GM12878 (cell line): ENCODE measurements around the gene TNFSF4. TPM values are rescaled to one million over a fixed set of nuclear protein-coding genes. Genes with fewer than 3 reads are reported as not detected.

Experiments used
- ATAC-seq: fragments of 200-7000 bp; cut with Tn5 transposase; 3 replicates; pipeline ENCODE4 v1.9.1; 2020; ENCODE audit warnings: mild to moderate bottlenecking, moderate library complexity
- BruUV-seq: library from RNA; stranded (reverse); fragments of 400-500 nt; replicated peaks from 2 replicates; lab custom pipeline; 2021; lab: Mats Ljungman, UMichigan
- CTCF ChIA-PET: fragments of 300-600 bp; sonication (Branson Sonifier 250); formaldehyde crosslinking; extraction: SDS; loops from one replicate; lab custom pipeline; 2021; ENCODE audit warnings: inconsistent platforms; lab: Yijun Ruan, JAX
- POLR2A ChIA-PET: fragments of 350-600 bp; formaldehyde crosslinking; extraction: SDS; loops from one replicate; lab custom pipeline; 2021; ENCODE audit warnings: inconsistent platforms; lab: Charles Lee
- RAD21 ChIA-PET: fragments of 300-600 bp; sonication (Branson Sonifier 250); formaldehyde crosslinking; loops from one replicate; lab custom pipeline; 2023; ENCODE audit warnings: antibody characterized with exemption; ENCODE audit not compliant: unreplicated experiment; lab: Charles Lee
- SMC1A ChIA-PET: fragments of 300-600 bp; sonication (Branson Sonifier 250); formaldehyde crosslinking; loops from one replicate; lab custom pipeline; 2023; ENCODE audit not compliant: unreplicated experiment, uncharacterized antibody; lab: Charles Lee
- DNase-seq: peaks from one replicate; pipeline ENCODE4 v3.0.0-alpha.2; 2011; ENCODE audit warnings: low read depth, low spot score
- FAIRE-seq: peaks from 3 replicates; lab custom pipeline; 2011; peaks lifted over from hg19 to GRCh38; lab: Jason Lieb, UNC
- H2AFZ ChIP-seq: 2 replicates; pipeline ENCODE4 v1.6.0; 2011; ENCODE audit warnings: low read depth, low read length, control low read depth; ENCODE audit not compliant: control insufficient read depth
- H3K27ac ChIP-seq: 2 replicates; pipeline ENCODE4 v1.5.1; 2011; ENCODE audit warnings: control low read depth; ENCODE audit not compliant: control insufficient read depth, insufficient read depth
- H3K27me3 ChIP-seq, 2 experiments: replicated peaks in 1 of 2; 2 replicates each; pipeline versions ENCODE4 v1.6.0 to v1.6.1; 2011; ENCODE audit warnings: low read length in 1 of 2; ENCODE audit not compliant: control insufficient read depth in 2 of 2, insufficient read depth in 2 of 2
- H3K36me3 ChIP-seq, 2 experiments: 2 replicates each; pipeline ENCODE4 v1.5.1; 2011; ENCODE audit warnings: low read length in 1 of 2; ENCODE audit not compliant: control insufficient read depth in 2 of 2, insufficient read depth in 2 of 2
- H3K4me1 ChIP-seq: 2 replicates; pipeline ENCODE4 v1.6.1; 2011; ENCODE audit warnings: mild to moderate bottlenecking, low read length, moderate library complexity, mixed read lengths; ENCODE audit not compliant: control insufficient read depth, insufficient read depth
- H3K4me2 ChIP-seq: 2 replicates; pipeline ENCODE4 v1.6.0; 2011; ENCODE audit warnings: control low read depth; ENCODE audit not compliant: control insufficient read depth, insufficient read depth
- H3K4me3 ChIP-seq: fragments of 200-600 bp; sonication (generic); 2 replicates; pipeline ENCODE4 v1.5.1; 2016
- H3K79me2 ChIP-seq: 2 replicates; pipeline ENCODE4 v1.6.0; 2011; ENCODE audit warnings: low read length; ENCODE audit not compliant: control insufficient read depth, insufficient read depth
- H3K9ac ChIP-seq: 2 replicates; pipeline ENCODE4 v1.8.0; 2011; ENCODE audit warnings: low read length, control low read depth, mixed read lengths; ENCODE audit not compliant: control insufficient read depth, insufficient read depth
- H3K9me3 ChIP-seq: replicated peaks from 3 replicates; pipeline ENCODE4 v1.5.1; 2011; ENCODE audit warnings: mild to moderate bottlenecking, low read length; ENCODE audit not compliant: control insufficient read depth, insufficient read depth
- H4K20me1 ChIP-seq: 2 replicates; pipeline ENCODE4 v1.6.0; 2011; ENCODE audit not compliant: control insufficient read depth, insufficient read depth
- CEBPB ChIP-seq, 2 experiments: fragments of 150-350 bp in 1 of 2; IDR thresholded peaks; 2 replicates each; pipeline ENCODE4 v1.6.1; 2012 to 2014; ENCODE audit warnings: low read depth in 2 of 2, low read length in 2 of 2, borderline replicate concordance in 1 of 2, inconsistent platforms in 1 of 2
- DPF2 ChIP-seq: fragments of 450-650 bp; IDR thresholded peaks from 2 replicates; pipeline ENCODE4 v1.6.1; 2017; ENCODE audit warnings: mild to moderate bottlenecking
- GABPA ChIP-seq: IDR thresholded peaks from 2 replicates; pipeline ENCODE4 v1.6.1; 2014; ENCODE audit warnings: antibody characterized with exemption, low read depth, mild to moderate bottlenecking, inconsistent platforms
- NR2F1 ChIP-seq: fragments of 450-650 bp; conservative IDR thresholded peaks from 2 replicates; pipeline ENCODE4 v1.6.1; 2017; ENCODE audit warnings: mild to moderate bottlenecking
- PAX8 ChIP-seq: fragments of 450-650 bp; IDR thresholded peaks from 2 replicates; pipeline ENCODE4 v1.6.1; 2017; ENCODE audit warnings: mild to moderate bottlenecking, moderate library complexity
- POLR2AphosphoS2 ChIP-seq: IDR thresholded peaks from 2 replicates; pipeline ENCODE4 v1.6.1; 2011; ENCODE audit warnings: low read depth, mild to moderate bottlenecking, low read length, improper control_type of control experiment, moderate library complexity
- RELB ChIP-seq: fragments of 450-650 bp; IDR thresholded peaks from 2 replicates; pipeline ENCODE4 v1.6.1; 2017; ENCODE audit warnings: low read depth, mild to moderate bottlenecking, moderate library complexity
- TBL1XR1 ChIP-seq: IDR thresholded peaks from 2 replicates; pipeline ENCODE4 v1.6.1; 2012; ENCODE audit warnings: low read depth, low read length, improper control_type of control experiment
- YBX1 ChIP-seq: fragments of 450-650 bp; IDR thresholded peaks from 2 replicates; pipeline ENCODE4 v1.6.1; 2016; ENCODE audit warnings: antibody characterized with exemption
- ZNF207 ChIP-seq: fragments of 450-650 bp; IDR thresholded peaks from 2 replicates; pipeline ENCODE4 v1.6.1; 2014; ENCODE audit warnings: antibody characterized with exemption, mild to moderate bottlenecking, borderline replicate concordance
- ZNF217 ChIP-seq: fragments of 450-650 bp; IDR thresholded peaks from 2 replicates; pipeline ENCODE4 v1.6.1; 2017; ENCODE audit warnings: antibody characterized with exemption, mild to moderate bottlenecking
- WGBS: methylation state at CpG from one replicate; pipeline ENCODE4 v1.1.6; 2016; ENCODE audit warnings: low lambda C conversion rate; ENCODE audit not compliant: insufficient replicate concordance, insufficient coverage; ENCODE audit errors: missing lambda C conversion rate; 5-methylcytosine and 5-hydroxymethylcytosine counted together
- in situ Hi-C: fragments of 300-500 bp; cut with MboI; formaldehyde crosslinking; loops from 9 replicates; pipeline ENCODE4 v1.14.3; 2018; ENCODE audit warnings: mixed read lengths
- intact Hi-C: fragments of 100-400 bp; cut with micrococcal nuclease; formaldehyde crosslinking; loops from one replicate; pipeline ENCODE4 v1.14.2; 2022; ENCODE audit not compliant: unreplicated experiment
- polyA plus RNA-seq, 11 experiments: library from polyadenylated mRNA; depleted of rRNA in 4 of 11; unstranded in 6 of 11; stranded (reverse) in 5 of 11; fragments of >200 nt; fragmentation: Nextera tagmentation in 4 of 11; fragmentation: Illumina TruSeq in 1 of 11; extraction: Ambion mirVana in 4 of 11; extraction: Trizol in 1 of 11; gene quantifications; 1 replicate in 1 of 11; 2 replicates in 10 of 11; pipeline versions ENCODE4 v1.2.1 to v1.2.3, GENCODE V29; 2011 to 2016; ENCODE audit warnings: inconsistent platforms in 2 of 11, missing spikeins in 2 of 11, low read depth in 1 of 11
- total RNA-seq, 4 experiments: library from RNA; depleted of rRNA in 3 of 4; stranded (reverse); fragments of >200 nt in 3 of 4; fragmentation: Illumina TruSeq in 1 of 4; extraction: Trizol in 1 of 4; gene quantifications; 2 replicates each; pipeline versions ENCODE4 v1.2.1 to v1.2.3, GENCODE V29; 2013 to 2021

The TNFSF4 gene
- total and polyA plus RNA-seq, 10 of the 15 experiments (the other 5 are each of a cell fraction or from before 2014, with no cell fraction given) = 8.1 to 31.0 (median 12.9) TPM

GRCh38 chr1:173134029-173134428 lies 73.1 kb downstream of the TNFSF4 start:
- ChIA-PET SMC1A (no interaction called here), CTCF (no interaction called here), RAD21 (no interaction called here), POLR2A (no interaction called here)
- H4K20me1 ChIP-seq = no peaks in the 10 kb centered on the region
- H3K4me3 ChIP-seq = no peak overlapping the region
- FAIRE-seq (no peak), ATAC-seq (no peak), DNase-seq (no peak)
- BruUV-seq = no TSS peak
- WGBS = 50% methylated on average over 4 of the region's 4 CpGs
- in situ Hi-C loops (no loop called here), intact Hi-C loops (no loop called here)
- no peaks in the 10 kb centered on the region for H3K9me3 ChIP-seq
- no peak overlapping the region for H3K9ac ChIP-seq
- H3K4me2 ChIP-seq = no peak overlapping the region
- H3K36me3 ChIP-seq = no peaks in the 10 kb centered on the region
- no peaks in the 10 kb centered on the region for H3K4me1 ChIP-seq
- H3K79me2 ChIP-seq = no peaks in the 10 kb centered on the region
- TF ChIP-seq ZNF217 (no peak), RELB (no peak), GABPA (no peak), CEBPB (IDR thresholded peaks at IDR 0.05; ENCODE audit: borderline replicate concordance in 1 of 2, low read depth in 2 of 2, low read length in 2 of 2) (no peak), NR2F1 (no peak), DPF2 (no peak), POLR2AphosphoS2 (no peak), TBL1XR1 (no peak), PAX8 (no peak), ZNF207 (no peak), YBX1 (no peak)
- H3K27me3 ChIP-seq = no peaks in the 10 kb centered on the region
- H3K27ac ChIP-seq = no peak overlapping the region
- no peak overlapping the region for H2AFZ ChIP-seq

Other genes starting within 250 kb of the TNFSF4 start
- gene TNFSF18, start 156.4 kb downstream of the TNFSF4 start, total RNA-seq (2014; rRNA removed) = not detected in 2 replicates
- not detected in 2 replicates for gene TNFSF18, start 156.4 kb downstream of the TNFSF4 start, total RNA-seq (2014; rRNA removed; fragmentation: Illumina TruSeq; extraction: Trizol)
- gene TNFSF18, start 156.4 kb downstream of the TNFSF4 start, total RNA-seq (2021) = not detected in 2 replicates
- 0.04 TPM in 1 of 2 replicates, not detected in the other for gene TNFSF18, start 156.4 kb downstream of the TNFSF4 start, polyA plus RNA-seq (2011; rRNA removed)
- gene TNFSF18, start 156.4 kb downstream of the TNFSF4 start, polyA plus RNA-seq (2014; fragmentation: Illumina TruSeq; extraction: Trizol) = not detected in 2 replicates
- not detected for gene TNFSF18, start 156.4 kb downstream of the TNFSF4 start, polyA plus RNA-seq (2014; fragmentation: Nextera tagmentation; extraction: Ambion mirVana)
- gene TNFSF18, start 156.4 kb downstream of the TNFSF4 start, polyA plus RNA-seq (2014; rRNA removed) = not detected in 2 replicates
- not detected for gene TNFSF18, start 156.4 kb downstream of the TNFSF4 start, polyA plus RNA-seq (2016; fragmentation: Nextera tagmentation; extraction: Ambion mirVana)